Heart left ventricle (tissue), 16 donors: ENCODE data around the gene ABO. TPM values are rescaled to one million over a fixed set of nuclear protein-coding genes. Genes with fewer than 3 reads are reported as not detected.

ENCODE experiments used
- ATAC-seq, 4 donors: fragments of 200-7000 bp; cut with Tn5 transposase; one replicate each; pipeline ENCODE4 v1.9.1; 2020 to 2022; ENCODE audit warnings: moderate library complexity in 4 of 4, mild to moderate bottlenecking in 3 of 4, moderate number of reproducible peaks in 1 of 4
- DNase-seq, 5 donors: peaks; one replicate each; pipeline ENCODE4 v3.0.0-alpha.2; 2020
- H3K27ac ChIP-seq, 12 donors: fragments of 200-600 bp; sonication (generic) in 4 of 12; one replicate each; pipeline versions ENCODE4 v1.5.0 to v1.8.0; 2016 to 2022; ENCODE audit warnings: mild to moderate bottlenecking in 2 of 12
- H3K27me3 ChIP-seq, 9 donors: fragments of 200-600 bp; sonication (generic) in 2 of 9; one replicate each; pipeline versions ENCODE4 v1.5.1 to v1.8.0; 2016 to 2022; ENCODE audit warnings: mild to moderate bottlenecking in 3 of 9
- H3K36me3 ChIP-seq, 9 donors: fragments of 200-600 bp; sonication (generic) in 2 of 9; one replicate each; pipeline versions ENCODE4 v1.5.0 to v1.8.0; 2018 to 2022; ENCODE audit warnings: mild to moderate bottlenecking in 2 of 9
- H3K4me1 ChIP-seq, 12 donors: fragments of 200-600 bp; sonication (generic) in 4 of 12; one replicate each; pipeline versions ENCODE4 v1.5.0 to v1.8.0; 2016 to 2022; ENCODE audit warnings: mild to moderate bottlenecking in 3 of 12
- H3K4me3 ChIP-seq, 12 donors: fragments of 200-600 bp; sonication (generic) in 4 of 12; one replicate each; pipeline versions ENCODE4 v1.5.0 to v1.8.0; 2017 to 2022; ENCODE audit warnings: mild to moderate bottlenecking in 9 of 12, moderate library complexity in 4 of 12
- H3K9me3 ChIP-seq, 12 donors: fragments of 200-600 bp; sonication (generic) in 4 of 12; one replicate each; pipeline versions ENCODE4 v1.5.0 to v1.8.0; 2016 to 2022; ENCODE audit warnings: mild to moderate bottlenecking in 1 of 12
- CTCF ChIP-seq, 12 donors: fragments of 200-600 bp; sonication (generic) in 4 of 12; IDR thresholded peaks; one replicate each; pipeline versions ENCODE4 v1.5.0 to v1.8.0; 2018 to 2022; ENCODE audit warnings: antibody characterized with exemption in 12 of 12, mild to moderate bottlenecking in 5 of 12
- POLR2A ChIP-seq, 2 donors: fragments of 450-650 bp; IDR thresholded peaks; one replicate each; pipeline ENCODE4 v1.6.1; 2017; ENCODE audit warnings: antibody characterized with exemption in 2 of 2, mild to moderate bottlenecking in 2 of 2, moderate library complexity in 2 of 2
- WGBS, 4 donors: extraction: QIAGEN DNeasy Blood & Tissue Kit in 2 of 4; methylation state at CpG; one replicate each; pipeline versions ENCODE4 v1.1.5 to v1.1.7; 2013 to 2018; 5-methylcytosine and 5-hydroxymethylcytosine counted together
- intact Hi-C, 10 donors: fragments of 100-400 bp; cut with DNase I; formaldehyde crosslinking; loops; one replicate each; pipeline versions ENCODE4 v1.11.1 to v1.14.2; 2022
- long read RNA-seq, 3 donors: library from polyadenylated mRNA; unstranded; transcript quantifications; one replicate each; pipeline ENCODE4 v2.0.0, GENCODE V29; 2020 to 2021
- polyA plus RNA-seq, 2 donors: library from polyadenylated mRNA; stranded (reverse); fragments of 200-250 nt; gene quantifications; one replicate each; pipeline ENCODE4 v1.2.3, GENCODE V29; 2013
- total RNA-seq, 9 donors: library from RNA; depleted of rRNA in 2 of 9; stranded (reverse); fragments of >200 nt in 2 of 9; fragmentation: NEBNext Ultra II Directional in 3 of 9; extraction: Animal tissue kit (Norgen Biotek cat#: 25700) in 3 of 9; gene quantifications; one replicate each; pipeline versions ENCODE4 v1.1.0 to v1.2.4, GENCODE V29; 2016 to 2023
- donor health status: ischemic (EF 13 %, LVEDD 7.1; RV severe dilation, severe dysfunction).
- donor health status: healthy with polysubstance abuse.
- donor health status: DM: no; HTN: yes; CAD: no.
- donor health status: DM: no; HTN: no; CAD: no.
- donor health status: ischemic (EF 25% LVEDD 6.9; RV normal size, moderate dysfunction).
- donor health status: ischemic (EF 25% LVEDD 5.7; RV mildly dilated, moderate dysfunction).
- donor health status: healthy.
- donor health status: DM: yes; HTN: yes; CAD: no.
- donor health status: ischemic (EF 35%, LVEDD 5.7; RV mildly dilated, moderate dysfunction).
- donor health status: nonischemic (EF 11% LVEDD 7.7; RV severe dilation, severe dysfunction).
- donor health status: DM: yes; HTN: yes; CAD: no.
- donor health status: PGD.
- donor health status: ischemic (EF 29% LVEDD 5.4; RV normal size, mild dysfunction).
- donor health status: nonischemic (EF 23%, LVEDD 6.1; RV moderate dilation, normal function).

Gene ABO
- total RNA-seq = 1 to 10 TPM in 8 of 9 donors, under 1 TPM in 1; 0.91 to 3.5 (median 2.1) TPM
- 1 to 10 TPM in 1 of 2 donors, under 1 TPM in 1; 0.43 to 1.9 TPM for polyA plus RNA-seq
- long read RNA-seq, donor 1, partial matches to known transcripts = 0 of 1 reads
- long read RNA-seq, donor 1, other reads (novel, unspliced or antisense) = 1 of 1 reads
- long read RNA-seq, donor 2, partial matches to known transcripts = 0 of 1 reads
- long read RNA-seq, donor 2, other reads (novel, unspliced or antisense) = 1 of 1 reads
- long read RNA-seq, donor 3, partial matches to known transcripts = 0 of 1 reads
- long read RNA-seq, donor 3, other reads (novel, unspliced or antisense) = 1 of 1 reads

- peaks cover 0 to 21% (median 0%) of the 10 kb centered on the region in 12 donors for H3K4me1 ChIP-seq
- intact Hi-C loops = loop anchor here in 8 of 10 donors (1.0 to 10.0 kb wide), 7 partner anchors 37 to 91 kb away; no protein-coding TSS in a partner anchor
- peaks cover 0 to 5% (median 0%) of the 10 kb centered on the region in 12 donors for H3K9me3 ChIP-seq
- peak in 3 of 4 donors; percentile 79 to 87 (median 80) for ATAC-seq
- 0 to 2% (median 1%) methylated on average over 9 to 110 of the region's 110 CpGs for WGBS, 4 donors
- peaks cover 0 to 34% (median 11%) of the 10 kb centered on the region in 9 donors for H3K27me3 ChIP-seq
- TF ChIP-seq CTCF (IDR thresholded peaks at IDR 0.05) = peak in 11 of 12 donors; percentile 7 to 65 (median 45)
- TF ChIP-seq POLR2A (IDR thresholded peaks at IDR 0.05) = peak in 1 of 2 donors; percentile 19
- H3K36me3 ChIP-seq = no peaks in the 10 kb centered on the region
- H3K27ac ChIP-seq = peak within 1 kb of the TSS; percentile 55 to 93 (median 82)
- DNase-seq = peak; percentile 44 to 77 (median 60)
- peak within 1 kb of the TSS; percentile 47 to 84 (median 70) for H3K4me3 ChIP-seq
Observed at GRCh38 chr9:133275105-133276000, at the start of gene ABO. Gene ABO (minus strand): TSS chr9:133275201.

- WGBS, 4 donors = 81 to 88% (median 85%) methylated on average over 13 of the region's 13 CpGs
- no peak for ATAC-seq
Observed at GRCh38 chr9:133323991-133324703, 49.1 kb upstream of the ABO start.

GRCh38 chr9:133323211-133323610, 48.2 kb upstream of the ABO start:
- intact Hi-C loops = loop anchor here in 1 of 10 donors (10.0 kb wide), 1 partner anchor 48 kb away; the partner anchor contains the start of gene ABO
- H3K4me1 ChIP-seq = no peaks in the 10 kb centered on the region
- WGBS, 4 donors = 80 to 84% (median 81%) methylated on average over 10 of the region's 10 CpGs
- no peak overlapping the region for H3K4me3 ChIP-seq
- no peak for TF ChIP-seq POLR2A (IDR thresholded peaks at IDR 0.05)
- no peaks in the 10 kb centered on the region for H3K27me3 ChIP-seq
- no peak overlapping the region for H3K27ac ChIP-seq
- no peaks in the 10 kb centered on the region for H3K9me3 ChIP-seq
- ATAC-seq (no peak), DNase-seq (no peak)
- H3K36me3 ChIP-seq = no peaks in the 10 kb centered on the region

More at GRCh38 chr9:133323991-133324703, 49.1 kb upstream of the ABO start:
- DNase-seq = peak in 1 of 5 donors; percentile 1
- no peaks in the 10 kb centered on the region for H3K27me3 ChIP-seq
- H3K4me1 ChIP-seq = no peaks in the 10 kb centered on the region
- intact Hi-C loops = loop anchor here in 1 of 10 donors (10.0 kb wide), 1 partner anchor 49 kb away; the partner anchor contains the start of gene ABO
- H3K4me3 ChIP-seq = no peak overlapping the region
- no peaks in the 10 kb centered on the region for H3K9me3 ChIP-seq
- TF ChIP-seq POLR2A (IDR thresholded peaks at IDR 0.05) = no peak
- H3K36me3 ChIP-seq = no peaks in the 10 kb centered on the region
- no peak overlapping the region for H3K27ac ChIP-seq

- 78 to 85% (median 83%) methylated on average over 14 of the region's 14 CpGs for WGBS, 4 donors
- no peak for DNase-seq
- ATAC-seq = no peak
- Histone ChIP-seq H3K27me3 (no peaks in the 10 kb centered on the region), H3K36me3 (no peaks in the 10 kb centered on the region), H3K9me3 (no peaks in the 10 kb centered on the region), H3K4me3 (no peak overlapping the region), H3K4me1 (no peaks in the 10 kb centered on the region), H3K27ac (no peak overlapping the region)
- intact Hi-C loops = loop anchor here in 1 of 10 donors (10.0 kb wide), 1 partner anchor 48 kb away; the partner anchor contains the start of gene ABO
- no peak for TF ChIP-seq POLR2A (IDR thresholded peaks at IDR 0.05)
- TF ChIP-seq CTCF (IDR thresholded peaks at IDR 0.05) = no peak
Observed at GRCh38 chr9:133322701-133323100, 47.7 kb upstream of the ABO start.
